SU-DHL-6 (cell line): ENCODE results near the gene ST6GAL1.
A peak's percentile ranks its signal among the peaks of the same experiment; 100 is the strongest.

Experiments used
- H2AFZ ChIP-seq: fragments of 200-600 bp; sonication (generic); 2 replicates; pipeline ENCODE4 v1.6.1; 2014; ENCODE audit warnings: low read depth, mild to moderate bottlenecking, moderate library complexity, mixed read lengths, antibody characterized with exemption, low read length; ENCODE audit not compliant: severe bottlenecking
- H3F3A ChIP-seq: fragments of 200-600 bp; shearing (Covaris generic); 2 replicates; pipeline ENCODE4 v1.6.0; 2016; ENCODE audit warnings: antibody characterized with exemption, mild to moderate bottlenecking; ENCODE audit not compliant: insufficient read depth
- H3K27ac ChIP-seq: fragments of 200-600 bp; sonication (generic); 2 replicates; pipeline ENCODE4 v1.5.1; 2016; ENCODE audit warnings: low read depth, mild to moderate bottlenecking, low read length, moderate library complexity, mixed read lengths
- H3K27me3 ChIP-seq: fragments of 200-600 bp; sonication (generic), shearing (Covaris generic); 2 replicates; pipeline ENCODE4 v1.6.0; 2014; ENCODE audit warnings: mild to moderate bottlenecking, low read length
- H3K36me3 ChIP-seq: fragments of 200-600 bp; sonication (generic); 2 replicates; pipeline ENCODE4 v1.6.1; 2014; ENCODE audit warnings: mild to moderate bottlenecking, low read length, mixed read lengths
- H3K4me2 ChIP-seq: fragments of 300-600, 200-600 bp; shearing (Covaris generic), sonication (generic); 2 replicates; pipeline ENCODE4 v1.6.0; 2014; ENCODE audit warnings: low read length, low read depth, mild to moderate bottlenecking; ENCODE audit not compliant: poor library complexity, severe bottlenecking
- H3K4me3 ChIP-seq: fragments of 200-600 bp; sonication (generic); 2 replicates; pipeline ENCODE4 v1.5.1; 2014; ENCODE audit warnings: antibody characterized with exemption, low read length, mild to moderate bottlenecking, mixed read lengths; ENCODE audit not compliant: insufficient read depth, poor library complexity, severe bottlenecking
- H3K79me2 ChIP-seq: fragments of 200-600 bp; sonication (generic); 2 replicates; pipeline ENCODE4 v1.6.1; 2014; ENCODE audit warnings: mild to moderate bottlenecking, low read length, moderate library complexity; ENCODE audit not compliant: insufficient read depth
- H3K9ac ChIP-seq: fragments of 200-600 bp; sonication (generic); 2 replicates; pipeline ENCODE4 v1.7.0; 2014; ENCODE audit warnings: mild to moderate bottlenecking, low read length
- H3K9me2 ChIP-seq: fragments of 200-600 bp; sonication (generic); replicated peaks from 2 replicates; pipeline ENCODE4 v1.6.1; 2014; ENCODE audit warnings: low read length; ENCODE audit not compliant: insufficient read depth
- H3K9me3 ChIP-seq: fragments of 200-600 bp; sonication (generic); 2 replicates; pipeline ENCODE4 v1.6.1; 2014; ENCODE audit warnings: low read length, mixed read lengths; ENCODE audit not compliant: insufficient read depth
- H4K20me1 ChIP-seq: fragments of 200-600 bp; sonication (generic); 2 replicates; pipeline ENCODE4 v1.6.1; 2014; ENCODE audit warnings: low read depth, mild to moderate bottlenecking, antibody characterized with exemption, low read length, moderate library complexity, mixed read lengths
- EZH2phosphoT487 ChIP-seq: fragments of 200-600 bp; sonication (generic), shearing (Covaris generic); conservative IDR thresholded peaks from 2 replicates; pipeline ENCODE4 v1.6.1; 2018; ENCODE audit warnings: mild to moderate bottlenecking, antibody characterized with exemption, low read length, moderate library complexity, mixed read lengths
- TF ChIP-seq, protein P1 (sequence below): fragments of 200-600 bp; sonication (generic); IDR thresholded peaks from one replicate; pipeline ENCODE4 v1.5.1; 2017; ENCODE audit warnings: antibody characterized with exemption, mild to moderate bottlenecking, low read length, moderate library complexity; ENCODE audit not compliant: insufficient read depth, poor library complexity, severe bottlenecking

Gene ST6GAL1

DNA sequence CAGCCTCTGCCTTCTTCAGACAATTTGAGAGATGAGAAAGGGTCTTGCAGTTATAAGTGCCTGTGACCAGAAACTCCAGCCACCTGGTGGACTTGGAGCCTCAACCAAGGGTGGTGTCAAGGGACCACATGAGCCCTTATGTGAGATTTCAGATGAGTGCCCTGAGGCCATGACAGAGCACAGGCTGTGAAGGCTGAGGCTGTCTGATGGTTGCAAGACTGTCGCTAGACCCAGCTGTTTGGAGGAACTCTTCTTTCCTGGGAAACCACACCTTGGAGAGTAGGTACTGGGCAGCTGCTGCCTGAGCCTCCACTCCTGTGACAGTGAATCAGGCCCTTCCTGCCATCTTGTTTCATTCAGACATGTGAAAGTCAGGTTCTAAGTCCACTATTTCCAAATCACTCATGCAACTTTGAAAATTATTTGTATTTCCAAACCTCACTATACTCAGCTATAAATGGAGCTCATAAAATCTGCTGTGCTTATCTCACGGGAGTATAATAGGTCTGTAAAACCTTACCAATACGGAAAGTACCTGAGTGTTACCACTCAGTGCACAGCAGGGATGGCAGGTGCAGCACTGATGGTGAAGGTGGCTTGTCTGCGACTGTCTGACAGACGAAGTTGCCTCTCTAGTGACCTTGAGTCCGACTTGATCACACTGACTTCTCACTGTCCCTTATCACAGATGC lies 109.5 kb downstream of the ST6GAL1 start:
- TF ChIP-seq EZH2phosphoT487, result no peak
- H3K27ac ChIP-seq, result peak overlapping the region; percentile 65
- H3F3A ChIP-seq, result peaks cover 83% of the 10 kb centered on the region
- no peak overlapping the region for H2AFZ ChIP-seq
- H3K4me2 ChIP-seq, result no peak overlapping the region
- H3K27me3 ChIP-seq, result no peaks in the 10 kb centered on the region
- peaks cover 50% of the 10 kb centered on the region for H4K20me1 ChIP-seq
- no peaks in the 10 kb centered on the region for H3K9me2 ChIP-seq
- peaks cover 77% of the 10 kb centered on the region for H3K36me3 ChIP-seq
- peaks cover 98% of the 10 kb centered on the region for H3K79me2 ChIP-seq
- no peak overlapping the region for H3K9ac ChIP-seq
- no peak overlapping the region for H3K4me3 ChIP-seq
- H3K9me3 ChIP-seq, result no peaks in the 10 kb centered on the region

DNA sequence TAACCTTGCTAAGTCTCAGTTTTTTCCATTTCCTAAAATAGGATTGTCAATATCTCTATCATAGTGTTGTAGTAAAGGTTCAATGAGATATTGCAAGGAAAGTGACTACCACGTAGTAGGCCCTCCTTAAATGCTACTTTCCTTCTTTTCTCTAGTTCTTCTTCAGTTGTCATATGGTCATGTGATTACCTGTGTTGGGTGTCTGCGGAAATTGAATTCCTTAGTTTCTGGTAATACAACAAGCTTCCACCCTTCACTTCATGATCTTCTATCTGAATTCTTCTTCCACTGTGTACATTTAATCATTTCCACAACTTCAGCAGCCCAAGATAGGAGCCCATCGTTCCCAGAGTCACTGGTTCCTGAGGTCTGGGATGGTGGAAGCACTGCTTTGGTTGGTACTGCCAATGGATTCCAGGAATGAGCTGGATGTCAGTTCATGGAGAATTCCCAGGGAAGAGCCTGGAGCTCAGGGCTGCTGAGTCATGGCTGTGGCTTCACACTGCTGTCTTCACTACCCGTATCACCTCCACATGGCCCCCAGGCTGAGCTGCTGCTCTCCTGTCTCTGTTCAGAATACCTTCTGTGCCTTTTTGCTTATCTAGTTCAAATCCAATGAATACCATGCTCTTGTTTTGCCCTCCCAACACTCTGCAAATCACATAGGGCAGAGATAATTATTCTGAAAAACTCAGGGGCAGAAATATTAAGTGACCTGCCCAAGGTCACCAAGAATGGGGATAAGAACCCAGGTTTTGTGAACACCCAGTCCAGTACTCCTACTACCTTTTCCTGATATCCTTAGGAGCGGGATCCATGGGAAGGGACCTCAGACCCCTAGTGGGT lies 110.4 kb downstream of the ST6GAL1 start:
- H3K4me2 ChIP-seq, result peak overlapping the region; percentile 23
- H3K9me2 ChIP-seq, result no peaks in the 10 kb centered on the region
- peaks cover 85% of the 10 kb centered on the region for H3K36me3 ChIP-seq
- no peaks in the 10 kb centered on the region for H3K27me3 ChIP-seq
- peaks cover 87% of the 10 kb centered on the region for H3F3A ChIP-seq
- no peak overlapping the region for H2AFZ ChIP-seq
- TF ChIP-seq EZH2phosphoT487, result no peak
- TF ChIP-seq, protein P1, sequence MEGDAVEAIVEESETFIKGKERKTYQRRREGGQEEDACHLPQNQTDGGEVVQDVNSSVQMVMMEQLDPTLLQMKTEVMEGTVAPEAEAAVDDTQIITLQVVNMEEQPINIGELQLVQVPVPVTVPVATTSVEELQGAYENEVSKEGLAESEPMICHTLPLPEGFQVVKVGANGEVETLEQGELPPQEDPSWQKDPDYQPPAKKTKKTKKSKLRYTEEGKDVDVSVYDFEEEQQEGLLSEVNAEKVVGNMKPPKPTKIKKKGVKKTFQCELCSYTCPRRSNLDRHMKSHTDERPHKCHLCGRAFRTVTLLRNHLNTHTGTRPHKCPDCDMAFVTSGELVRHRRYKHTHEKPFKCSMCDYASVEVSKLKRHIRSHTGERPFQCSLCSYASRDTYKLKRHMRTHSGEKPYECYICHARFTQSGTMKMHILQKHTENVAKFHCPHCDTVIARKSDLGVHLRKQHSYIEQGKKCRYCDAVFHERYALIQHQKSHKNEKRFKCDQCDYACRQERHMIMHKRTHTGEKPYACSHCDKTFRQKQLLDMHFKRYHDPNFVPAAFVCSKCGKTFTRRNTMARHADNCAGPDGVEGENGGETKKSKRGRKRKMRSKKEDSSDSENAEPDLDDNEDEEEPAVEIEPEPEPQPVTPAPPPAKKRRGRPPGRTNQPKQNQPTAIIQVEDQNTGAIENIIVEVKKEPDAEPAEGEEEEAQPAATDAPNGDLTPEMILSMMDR, result no peak
- peak overlapping the region; percentile 65 for H3K27ac ChIP-seq
- H3K9me3 ChIP-seq, result no peaks in the 10 kb centered on the region
- no peak overlapping the region for H3K4me3 ChIP-seq
- H4K20me1 ChIP-seq, result peaks cover 57% of the 10 kb centered on the region
- H3K9ac ChIP-seq, result no peak overlapping the region
- peaks cover 98% of the 10 kb centered on the region for H3K79me2 ChIP-seq

DNA sequence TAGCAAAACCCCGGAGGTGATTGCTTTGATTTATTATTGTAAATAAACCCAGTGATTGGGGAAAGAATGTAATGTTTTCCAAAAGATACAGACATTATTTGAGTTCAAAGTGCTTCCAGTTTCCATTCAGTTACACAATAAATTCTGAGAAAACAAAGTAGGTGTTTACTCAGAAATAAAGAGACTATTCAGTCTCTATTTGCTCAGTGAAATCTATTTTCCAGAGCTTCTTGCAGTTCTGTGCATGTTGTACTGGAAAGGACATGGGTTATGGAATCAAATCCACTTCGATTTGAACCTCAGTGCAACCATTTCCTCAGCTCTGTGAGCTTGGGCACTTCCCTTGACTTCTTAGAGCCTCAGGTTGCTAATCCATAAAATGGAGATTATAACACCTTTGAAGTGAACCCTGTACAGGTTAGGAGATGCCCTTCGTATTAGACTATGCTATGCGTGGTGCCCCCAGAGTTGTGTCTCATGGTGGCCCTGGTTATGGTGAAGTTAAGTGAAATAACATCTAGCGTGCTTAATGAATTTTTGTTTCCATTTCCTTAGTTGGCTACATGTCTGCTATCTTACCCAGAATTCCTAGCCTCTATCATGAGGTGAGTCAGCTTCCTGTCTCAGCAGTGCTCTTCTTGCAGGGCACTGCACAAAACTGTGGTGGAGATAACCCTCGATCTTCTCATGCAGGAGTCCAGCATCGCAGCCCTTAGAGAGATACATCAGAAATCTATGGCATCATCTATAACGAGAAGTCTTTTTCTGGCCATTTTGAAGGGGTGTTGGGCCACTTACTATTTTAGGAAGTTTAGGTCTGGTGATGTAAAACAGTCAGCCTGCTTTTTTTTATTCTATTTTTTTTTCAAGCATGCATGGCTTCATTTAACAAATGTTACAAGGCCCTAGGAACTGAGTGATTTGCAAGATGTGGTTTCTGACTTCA lies 111.3 kb downstream of the ST6GAL1 start:
- TF ChIP-seq, protein P1, result no peak
- no peak for TF ChIP-seq EZH2phosphoT487
- Histone ChIP-seq H3K9ac (no peak overlapping the region), H2AFZ (no peak overlapping the region), H3K36me3 (peaks cover 93% of the 10 kb centered on the region), H3K27ac (peak overlapping the region; percentile 65), H3K9me2 (no peaks in the 10 kb centered on the region), H3K27me3 (no peaks in the 10 kb centered on the region), H3K4me2 (peak overlapping the region; percentile 23), H3K79me2 (peaks cover 98% of the 10 kb centered on the region), H4K20me1 (peaks cover 54% of the 10 kb centered on the region), H3K9me3 (no peaks in the 10 kb centered on the region), H3K4me3 (no peak overlapping the region), H3F3A (peaks cover 80% of the 10 kb centered on the region)
